Adrenal gland (tissue), 5 donors: Measurements from ENCODE around the gene IKBIP.

Experiments used
- POLR2A ChIP-seq, 2 donors: fragments of 450-650 bp; IDR thresholded peaks; one replicate each; pipeline ENCODE4 v1.6.1; 2017; ENCODE audit warnings: antibody characterized with exemption in 2 of 2, mild to moderate bottlenecking in 2 of 2, moderate library complexity in 1 of 2
- TF ChIP-seq, protein P1 (sequence below), 6 experiments: fragments of 450-650 bp in 4 of 6; fragments of 200-600 bp in 2 of 6; sonication (generic) in 1 of 6; IDR thresholded peaks; 1 replicate in 5 of 6; 2 replicates in 1 of 6; pipeline versions ENCODE4 v1.5.1 to v1.8.0; 2016 to 2021; ENCODE audit warnings: antibody characterized with exemption in 6 of 6, mild to moderate bottlenecking in 2 of 6, moderate library complexity in 1 of 6
- donor health status: DM: no; HTN: no; CAD: no.

DNA sequence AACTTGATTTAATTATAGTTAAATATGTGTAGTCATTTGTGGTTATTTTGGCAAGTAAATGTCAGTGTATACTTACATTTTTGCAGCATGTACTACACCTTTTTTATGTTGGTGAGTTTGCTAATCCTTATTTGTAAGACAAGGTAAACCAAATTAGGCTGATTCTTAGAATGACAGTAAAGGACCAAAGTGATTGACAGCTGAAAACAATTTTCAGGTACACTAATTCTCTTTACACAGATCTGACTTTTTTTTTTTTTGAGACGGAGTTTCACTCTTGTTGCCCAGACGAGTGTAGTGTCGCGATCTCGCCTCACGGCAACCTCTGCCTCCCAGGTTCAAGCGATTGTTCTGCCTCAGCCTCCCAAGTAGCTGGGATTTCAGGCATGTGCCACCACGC lies 42.7 kb downstream of the IKBIP start:
- TF ChIP-seq, protein P1, sequence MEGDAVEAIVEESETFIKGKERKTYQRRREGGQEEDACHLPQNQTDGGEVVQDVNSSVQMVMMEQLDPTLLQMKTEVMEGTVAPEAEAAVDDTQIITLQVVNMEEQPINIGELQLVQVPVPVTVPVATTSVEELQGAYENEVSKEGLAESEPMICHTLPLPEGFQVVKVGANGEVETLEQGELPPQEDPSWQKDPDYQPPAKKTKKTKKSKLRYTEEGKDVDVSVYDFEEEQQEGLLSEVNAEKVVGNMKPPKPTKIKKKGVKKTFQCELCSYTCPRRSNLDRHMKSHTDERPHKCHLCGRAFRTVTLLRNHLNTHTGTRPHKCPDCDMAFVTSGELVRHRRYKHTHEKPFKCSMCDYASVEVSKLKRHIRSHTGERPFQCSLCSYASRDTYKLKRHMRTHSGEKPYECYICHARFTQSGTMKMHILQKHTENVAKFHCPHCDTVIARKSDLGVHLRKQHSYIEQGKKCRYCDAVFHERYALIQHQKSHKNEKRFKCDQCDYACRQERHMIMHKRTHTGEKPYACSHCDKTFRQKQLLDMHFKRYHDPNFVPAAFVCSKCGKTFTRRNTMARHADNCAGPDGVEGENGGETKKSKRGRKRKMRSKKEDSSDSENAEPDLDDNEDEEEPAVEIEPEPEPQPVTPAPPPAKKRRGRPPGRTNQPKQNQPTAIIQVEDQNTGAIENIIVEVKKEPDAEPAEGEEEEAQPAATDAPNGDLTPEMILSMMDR (IDR thresholded peaks at IDR 0.05), result no peak
- TF ChIP-seq POLR2A (IDR thresholded peaks at IDR 0.05), result no peak
